PFSK-1 (cell line): ENCODE results near the gene GH2.

Source experiments
- FOXP2 ChIP-seq: optimal IDR thresholded peaks from 2 replicates; pipeline ENCODE3; 2011; ENCODE audit warnings: borderline replicate concordance, control low read depth, inconsistent platforms; ENCODE audit not compliant: insufficient read depth; ENCODE audit errors: extremely low read length, extremely low read depth
- POLR2AphosphoS5 ChIP-seq: IDR thresholded peaks from 2 replicates; pipeline ENCODE4 v1.6.1; 2012; ENCODE audit warnings: low read depth, mild to moderate bottlenecking, control low read depth, low read length, moderate library complexity
- TAF1 ChIP-seq: IDR thresholded peaks from 2 replicates; pipeline ENCODE4 v1.6.1; 2012; ENCODE audit warnings: low read length, control low read depth, borderline replicate concordance; ENCODE audit not compliant: insufficient read depth

- TF ChIP-seq POLR2AphosphoS5 (peak; percentile 16; the same call in 1 of the 2 replicates), FOXP2 (no peak), TAF1 (no peak)
Observed at GRCh38 chr17:63833026-63833740, 48.6 kb downstream of the GH2 start.
